C4-2B (cell line): ENCODE results near the gene NCKAP5L.

Experiments
- ZFX ChIP-seq: fragments of 450-650 bp; IDR thresholded peaks from 2 replicates; pipeline ENCODE4 v1.6.1; 2017
- TF ChIP-seq, protein P1 (sequence below): fragments of 450-650 bp; conservative IDR thresholded peaks from 2 replicates; pipeline ENCODE4 v1.5.1; 2017; ENCODE audit warnings: mild to moderate bottlenecking

DNA sequence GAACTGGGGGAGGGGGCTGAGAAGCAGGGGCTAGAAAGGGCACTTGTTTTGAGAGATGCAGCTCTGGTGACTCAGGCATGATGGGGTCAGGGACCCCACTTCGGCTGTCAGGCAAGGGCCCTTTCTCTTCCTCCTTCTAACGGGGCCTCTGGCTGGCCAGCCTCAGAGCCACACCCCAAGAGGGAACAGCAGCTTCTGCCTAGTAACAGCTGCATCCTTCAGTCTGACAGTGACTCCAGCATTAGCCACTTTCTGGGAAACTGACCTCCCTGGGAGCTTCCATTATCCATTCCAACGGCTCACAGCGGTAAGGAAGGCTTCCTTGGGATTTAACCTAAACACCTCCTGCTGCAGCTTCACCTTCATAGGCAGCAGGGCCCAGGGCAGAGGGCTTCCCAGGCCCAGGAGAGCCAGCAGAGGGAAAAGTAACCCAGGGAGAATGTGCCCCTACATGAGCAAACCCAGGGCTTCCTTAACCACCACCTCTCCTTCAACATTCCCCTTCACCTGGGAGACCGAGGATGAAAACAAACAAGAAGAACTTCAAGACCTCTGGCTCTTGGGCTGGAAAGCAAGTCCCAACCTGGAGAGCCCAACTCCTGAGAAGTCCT is 2.7 kb downstream of the NCKAP5L start:
- TF ChIP-seq, protein P1, sequence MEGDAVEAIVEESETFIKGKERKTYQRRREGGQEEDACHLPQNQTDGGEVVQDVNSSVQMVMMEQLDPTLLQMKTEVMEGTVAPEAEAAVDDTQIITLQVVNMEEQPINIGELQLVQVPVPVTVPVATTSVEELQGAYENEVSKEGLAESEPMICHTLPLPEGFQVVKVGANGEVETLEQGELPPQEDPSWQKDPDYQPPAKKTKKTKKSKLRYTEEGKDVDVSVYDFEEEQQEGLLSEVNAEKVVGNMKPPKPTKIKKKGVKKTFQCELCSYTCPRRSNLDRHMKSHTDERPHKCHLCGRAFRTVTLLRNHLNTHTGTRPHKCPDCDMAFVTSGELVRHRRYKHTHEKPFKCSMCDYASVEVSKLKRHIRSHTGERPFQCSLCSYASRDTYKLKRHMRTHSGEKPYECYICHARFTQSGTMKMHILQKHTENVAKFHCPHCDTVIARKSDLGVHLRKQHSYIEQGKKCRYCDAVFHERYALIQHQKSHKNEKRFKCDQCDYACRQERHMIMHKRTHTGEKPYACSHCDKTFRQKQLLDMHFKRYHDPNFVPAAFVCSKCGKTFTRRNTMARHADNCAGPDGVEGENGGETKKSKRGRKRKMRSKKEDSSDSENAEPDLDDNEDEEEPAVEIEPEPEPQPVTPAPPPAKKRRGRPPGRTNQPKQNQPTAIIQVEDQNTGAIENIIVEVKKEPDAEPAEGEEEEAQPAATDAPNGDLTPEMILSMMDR = no peak
- TF ChIP-seq ZFX = no peak
